Measurements from ENCODE around the gene HLF. TPM values are rescaled to one million over a fixed set of nuclear protein-coding genes. Genes with fewer than 3 reads are reported as not detected.
A peak's percentile ranks its signal among the peaks of the same experiment; 100 is the strongest.

HLF gene
- total RNA-seq, 1 experiment from 2014 or later, result 0.25 TPM

DNA sequence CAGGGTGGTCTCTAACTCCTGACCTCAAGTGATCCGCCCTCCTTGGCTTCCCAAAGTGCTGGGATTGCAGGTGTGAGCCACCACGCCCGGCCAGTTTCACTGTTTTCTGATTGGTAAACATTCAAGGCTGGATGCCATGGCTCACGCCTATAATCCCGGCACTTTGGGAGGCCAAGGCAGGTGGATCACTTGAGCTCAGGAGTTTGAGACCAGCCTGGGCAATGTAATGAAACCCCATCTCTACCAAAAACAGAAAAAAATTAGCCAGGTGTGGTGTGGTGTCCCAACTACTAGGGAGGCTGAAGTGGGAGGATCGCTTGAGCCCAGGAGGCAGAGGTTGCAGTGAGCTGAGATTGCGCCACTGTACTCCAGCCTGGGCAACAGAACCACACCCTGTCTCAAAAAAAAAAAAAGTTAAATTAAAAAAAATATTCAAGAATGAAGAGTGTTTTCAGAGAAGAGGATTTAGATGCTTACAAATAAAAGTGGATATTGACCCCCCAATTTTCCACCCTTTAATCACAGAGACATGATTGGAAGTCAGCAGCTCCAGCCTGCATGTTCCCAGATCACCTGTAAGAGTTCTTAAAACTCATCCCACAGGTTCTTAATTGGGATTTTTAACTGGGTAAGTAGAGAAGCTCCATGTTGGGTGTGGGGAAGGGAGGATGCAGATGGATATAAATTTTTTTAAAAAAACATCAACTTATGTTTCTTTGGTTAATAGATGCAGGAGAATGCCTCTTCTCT is 23.8 kb downstream of the HLF start:
- DNase-seq (ENCODE audit: extremely low read depth, low read depth), result no peak

DNA sequence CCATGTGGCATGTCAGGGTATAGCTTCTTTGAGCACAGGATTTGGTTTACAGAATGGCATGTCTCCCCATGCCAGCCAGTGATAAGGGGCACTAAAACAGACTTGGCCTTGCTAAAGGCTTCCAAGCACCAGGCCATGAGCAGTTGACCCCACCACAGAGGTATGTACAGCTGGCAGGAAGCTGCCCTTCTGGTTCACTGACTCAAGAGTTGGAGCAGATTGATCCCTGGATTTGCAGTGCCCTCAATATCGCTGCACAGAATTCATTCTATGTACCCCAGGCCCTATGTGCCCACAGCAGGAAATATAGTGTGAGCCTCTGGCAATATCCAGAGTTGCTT is 24.3 kb downstream of the HLF start:
- DNase-seq (ENCODE audit: extremely low read depth, low read depth), result no peak

DNA sequence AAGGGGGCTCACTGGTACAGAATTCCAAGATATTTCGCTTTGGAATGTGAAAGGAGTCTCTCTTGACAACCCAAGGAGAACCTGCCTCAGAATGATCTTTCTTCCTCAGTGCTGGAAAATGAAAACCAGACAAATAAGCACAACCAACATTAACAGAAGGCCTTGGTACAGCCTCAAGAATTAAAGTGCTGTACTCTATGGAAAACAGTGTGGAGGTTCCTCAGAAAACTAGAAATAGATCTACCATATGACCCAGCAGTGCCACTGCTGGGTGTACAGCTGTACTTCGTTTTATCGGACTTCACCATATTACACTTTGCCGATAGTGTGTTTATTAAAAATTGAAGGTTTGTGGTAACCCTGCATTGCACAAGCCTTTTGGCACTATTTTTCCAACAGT is 25.2 kb downstream of the HLF start:
- no peak for DNase-seq (ENCODE audit: extremely low read depth, low read depth)

DNA sequence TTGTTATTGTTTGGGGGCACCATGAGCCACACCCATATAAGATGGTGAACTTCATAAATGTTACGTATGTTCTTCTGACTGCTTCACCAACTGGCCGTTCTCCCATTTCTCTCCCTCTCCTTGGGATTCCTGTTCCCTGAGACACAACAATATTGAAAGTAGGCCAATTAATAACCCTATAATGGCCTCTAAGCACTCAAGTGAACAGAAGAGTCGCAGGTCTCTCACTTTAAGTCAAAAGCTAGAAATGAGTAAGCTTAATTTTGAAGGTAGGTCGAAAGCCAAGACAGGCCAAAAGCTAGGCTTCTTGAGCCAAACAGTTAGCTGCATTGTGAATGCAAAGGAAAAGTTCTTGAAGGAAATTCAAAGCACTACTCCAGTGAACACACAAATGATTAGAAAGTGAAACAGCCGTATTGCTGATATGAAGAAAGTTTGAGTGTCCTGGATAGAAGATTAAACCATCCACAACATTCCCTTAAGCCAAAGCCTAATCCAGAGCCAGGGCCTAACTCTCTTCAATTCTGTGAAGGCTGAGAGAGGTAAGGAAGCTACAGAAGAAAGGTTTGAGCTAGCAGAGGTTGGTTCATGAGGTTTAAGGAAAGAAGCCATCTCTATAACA is 25.8 kb downstream of the HLF start:
- no peak for DNase-seq (ENCODE audit: extremely low read depth, low read depth)

DNA sequence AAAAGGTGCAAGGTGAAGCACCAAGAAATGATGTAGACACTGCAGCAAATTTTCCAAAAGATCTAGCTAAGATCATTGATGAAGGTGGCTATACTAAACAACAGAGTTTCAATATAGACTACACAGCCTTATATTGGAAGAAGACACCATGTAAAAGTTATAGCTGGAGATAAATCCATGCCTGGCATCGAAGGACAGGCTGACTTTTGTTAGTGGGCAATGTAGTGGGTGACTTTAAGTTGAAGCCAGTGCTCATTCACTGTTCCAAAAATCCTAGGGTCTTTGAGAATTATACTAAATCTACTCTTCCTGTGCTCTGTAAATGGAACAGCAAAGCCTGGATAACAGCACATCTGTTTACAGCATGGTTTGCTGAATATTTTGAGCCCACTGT is 26.4 kb downstream of the HLF start:
- no peak for DNase-seq (ENCODE audit: extremely low read depth, low read depth)

DNA sequence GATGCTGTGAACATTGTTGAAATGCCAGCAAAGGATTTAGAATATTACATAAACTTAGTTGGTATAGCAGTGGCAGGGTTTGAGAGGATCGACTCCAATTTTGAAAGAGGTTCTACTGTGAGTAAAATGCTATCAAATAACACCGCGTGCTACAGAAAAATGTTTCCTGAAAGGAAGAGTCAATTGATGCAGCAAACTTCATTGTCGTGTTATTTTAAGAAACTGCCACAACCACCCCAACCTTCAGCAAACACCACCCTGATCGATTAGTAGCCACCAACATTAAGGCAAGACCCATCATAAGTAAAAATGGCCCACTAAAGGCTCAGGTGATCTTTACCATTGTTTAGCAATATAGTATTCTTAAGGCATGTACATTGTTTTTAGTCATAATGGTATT is 27.3 kb downstream of the HLF start:
- DNase-seq (ENCODE audit: extremely low read depth, low read depth), result no peak

DNA sequence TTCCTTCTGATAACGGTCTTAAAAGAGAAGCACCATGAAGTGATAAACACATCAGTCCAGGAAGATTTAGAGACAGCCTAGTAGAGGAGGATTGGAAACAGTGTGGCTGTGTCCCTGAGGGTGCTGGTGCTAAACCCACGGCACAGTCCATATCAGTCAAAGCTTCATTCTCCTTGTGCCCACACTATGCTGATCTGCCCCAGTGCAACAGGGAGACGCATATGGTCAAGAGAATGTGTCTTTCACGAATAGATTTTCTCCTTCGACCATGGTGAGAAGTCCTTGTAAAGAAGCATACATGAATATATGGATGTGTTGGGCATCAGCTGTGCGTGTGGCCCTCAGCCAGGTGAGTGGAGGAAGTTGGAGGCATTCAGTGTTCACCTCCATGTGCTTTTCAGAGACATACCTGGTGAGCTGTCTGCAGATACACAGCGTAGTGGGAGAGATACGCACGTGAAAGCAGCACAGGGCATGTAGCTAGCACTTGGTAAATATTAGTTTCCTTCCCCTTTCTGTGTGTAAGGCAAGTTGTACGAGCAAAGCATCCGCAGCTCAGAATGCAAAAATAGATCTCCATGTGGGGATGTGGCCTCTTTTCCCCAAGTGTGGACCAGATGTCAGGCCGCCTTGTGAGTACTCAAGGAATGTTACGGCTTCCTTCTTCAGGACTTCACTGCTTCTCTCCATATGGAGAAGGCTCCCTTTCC is 29.4 kb downstream of the HLF start:
- no peak for DNase-seq (ENCODE audit: extremely low read depth, low read depth)

DNA sequence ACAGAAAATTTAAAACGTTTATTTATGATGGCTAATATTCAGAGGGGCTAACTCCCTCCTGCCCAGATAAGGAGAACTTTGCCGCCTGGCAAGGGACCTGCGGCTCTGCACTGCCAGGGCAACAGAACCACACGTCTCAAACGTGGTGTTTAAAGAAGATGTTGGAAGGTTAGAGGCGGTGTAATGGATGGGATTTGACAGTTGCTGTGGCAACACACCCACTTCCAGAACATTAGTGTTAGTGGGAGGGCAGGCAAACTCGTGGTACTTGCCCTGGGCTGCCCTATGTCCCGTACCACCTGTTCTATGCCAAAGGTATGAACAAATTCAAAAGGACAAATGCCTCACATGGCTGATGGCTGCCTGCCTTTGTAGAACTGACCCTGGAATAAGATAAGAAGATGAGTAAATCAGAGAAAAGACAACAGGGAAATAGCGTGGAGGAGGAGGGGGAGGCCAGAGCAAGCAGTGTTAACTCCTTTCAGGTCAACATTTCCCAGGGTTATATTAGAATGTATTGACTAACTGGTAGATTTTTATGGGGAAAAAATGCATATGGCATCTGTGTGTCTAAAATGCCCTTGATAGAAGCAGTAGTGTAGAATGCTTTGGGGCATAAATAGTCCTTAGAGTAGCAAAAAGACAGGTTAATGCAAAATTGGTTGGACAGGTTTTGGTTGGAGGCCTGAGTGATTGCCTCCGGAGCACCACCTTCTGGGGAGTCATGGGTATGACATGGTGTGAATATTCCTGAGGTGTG is 30.8 kb downstream of the HLF start:
- peak; percentile 56 for DNase-seq (ENCODE audit: extremely low read depth, low read depth)

DNA sequence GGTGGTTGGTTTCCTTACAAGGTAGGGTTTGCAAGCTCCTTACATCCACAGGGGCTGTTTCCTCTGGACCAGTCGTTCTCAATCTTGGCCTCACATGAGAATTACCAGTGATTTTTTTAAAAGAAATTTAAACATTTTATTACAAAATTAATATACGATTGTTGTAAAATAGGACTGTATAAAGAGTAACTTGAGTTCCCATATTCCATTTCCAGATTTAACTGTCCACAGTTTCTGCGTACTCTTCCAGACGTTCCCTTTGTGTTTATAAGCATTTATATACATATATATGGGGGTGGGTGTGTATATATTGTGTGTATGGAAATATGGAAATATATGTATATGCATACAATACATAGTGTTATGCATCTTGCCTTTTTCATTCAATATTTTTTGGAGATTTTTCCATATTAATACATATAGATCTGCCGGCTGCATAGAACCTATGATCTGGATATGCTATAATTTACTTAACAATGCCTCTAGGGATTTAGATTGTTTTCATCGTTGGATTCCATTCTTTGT is 31.5 kb downstream of the HLF start:
- no peak for DNase-seq (ENCODE audit: extremely low read depth, low read depth)

DNA sequence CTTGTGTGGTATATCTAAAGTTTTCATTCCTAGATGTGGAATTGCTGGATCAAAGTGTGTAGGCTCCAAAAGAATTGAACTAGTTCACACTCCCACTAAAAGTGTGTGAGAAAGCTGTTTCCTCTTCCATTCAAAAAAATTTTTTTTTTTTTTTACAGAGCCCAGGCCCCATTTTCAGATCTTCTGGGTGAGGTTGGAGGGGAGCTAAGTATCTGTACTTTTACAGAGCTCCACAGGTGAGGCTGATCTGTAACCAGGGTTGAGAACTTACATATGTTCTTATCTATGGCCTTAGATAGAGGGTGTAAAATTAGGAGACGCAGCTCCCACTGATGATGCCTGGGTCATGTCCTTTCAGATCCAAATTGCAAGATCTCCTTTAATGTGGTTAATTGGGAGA is 31.9 kb downstream of the HLF start:
- DNase-seq (ENCODE audit: extremely low read depth, low read depth), result no peak

DNA sequence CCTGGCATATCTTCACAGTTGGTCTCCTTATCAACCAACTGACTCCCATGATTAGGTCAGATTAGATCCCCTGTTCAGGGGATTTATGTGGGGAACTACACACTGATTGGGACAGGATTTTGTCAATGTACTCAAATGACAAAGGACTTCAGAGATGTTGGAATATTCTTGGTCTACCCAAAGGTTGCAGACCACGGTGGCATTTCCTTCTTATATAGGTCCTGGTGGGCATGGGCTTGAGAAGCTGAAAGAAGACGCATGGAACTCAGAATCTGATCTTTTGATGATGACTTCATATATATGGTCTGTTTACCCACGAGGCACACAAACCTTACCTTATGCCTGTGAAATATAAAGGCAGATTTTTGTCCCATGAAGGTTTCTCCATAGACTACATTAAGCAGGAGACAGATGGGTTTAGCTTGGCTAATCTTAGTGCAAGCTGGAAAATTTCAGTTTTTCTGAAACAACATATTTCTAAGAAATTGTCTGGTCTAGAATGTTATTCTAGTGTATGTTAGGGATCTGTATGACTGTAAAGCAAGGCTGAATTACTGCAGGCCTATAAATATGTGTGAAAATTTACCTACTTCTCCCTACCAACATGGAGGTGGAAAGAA is 33.5 kb downstream of the HLF start:
- DNase-seq (ENCODE audit: extremely low read depth, low read depth), result no peak

DNA sequence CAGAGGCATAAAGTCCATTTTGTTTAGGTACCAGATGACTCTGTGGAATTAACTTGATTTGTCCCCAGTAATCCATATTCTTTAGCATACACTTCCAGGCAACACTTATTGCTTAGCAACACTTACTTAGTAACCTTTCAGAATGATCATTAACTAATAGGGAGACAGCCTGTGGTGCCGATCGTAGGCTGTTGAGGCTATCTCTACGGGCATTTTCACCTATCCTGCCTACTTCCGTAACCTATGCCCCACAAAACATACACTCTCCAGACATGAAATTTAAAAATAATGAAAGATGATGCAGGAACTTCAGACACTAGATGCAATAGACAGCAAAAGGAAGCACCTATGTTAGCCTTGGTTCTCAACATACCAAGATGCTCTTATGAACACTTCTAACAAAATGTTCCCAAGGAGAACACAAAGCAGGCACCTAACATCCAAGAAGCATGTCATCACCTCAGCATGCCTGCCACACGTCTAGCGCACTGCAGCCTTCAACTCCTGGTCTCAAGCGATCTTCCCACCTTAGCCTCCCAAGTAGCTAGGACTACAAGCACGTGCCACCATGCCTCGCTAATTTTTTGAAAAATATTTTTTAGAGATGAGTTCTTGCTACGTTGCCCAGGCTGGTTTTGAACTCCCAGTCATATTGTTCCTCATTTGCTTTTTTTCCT is 34.5 kb downstream of the HLF start:
- DNase-seq (ENCODE audit: extremely low read depth, low read depth), result no peak

DNA sequence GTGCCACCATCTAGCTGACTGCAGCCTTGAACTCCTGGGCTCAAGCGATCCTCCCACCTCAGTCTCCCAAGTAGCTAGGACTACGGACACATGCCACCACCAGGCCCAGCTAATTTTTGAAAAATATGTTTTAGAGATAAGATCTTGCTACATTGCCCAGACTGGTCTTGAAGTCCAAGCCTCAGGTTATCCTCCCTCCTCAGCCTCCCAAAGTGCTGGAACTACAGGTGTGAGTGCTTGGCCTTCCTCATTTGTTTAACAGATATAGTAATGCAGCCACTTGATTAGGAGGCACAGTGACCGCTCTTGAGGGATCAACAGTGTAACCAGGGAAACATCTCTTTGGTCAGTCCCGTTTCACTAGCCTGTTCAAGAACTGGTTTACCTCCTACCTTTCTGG is 35.1 kb downstream of the HLF start:
- DNase-seq (ENCODE audit: extremely low read depth, low read depth), result no peak

DNA sequence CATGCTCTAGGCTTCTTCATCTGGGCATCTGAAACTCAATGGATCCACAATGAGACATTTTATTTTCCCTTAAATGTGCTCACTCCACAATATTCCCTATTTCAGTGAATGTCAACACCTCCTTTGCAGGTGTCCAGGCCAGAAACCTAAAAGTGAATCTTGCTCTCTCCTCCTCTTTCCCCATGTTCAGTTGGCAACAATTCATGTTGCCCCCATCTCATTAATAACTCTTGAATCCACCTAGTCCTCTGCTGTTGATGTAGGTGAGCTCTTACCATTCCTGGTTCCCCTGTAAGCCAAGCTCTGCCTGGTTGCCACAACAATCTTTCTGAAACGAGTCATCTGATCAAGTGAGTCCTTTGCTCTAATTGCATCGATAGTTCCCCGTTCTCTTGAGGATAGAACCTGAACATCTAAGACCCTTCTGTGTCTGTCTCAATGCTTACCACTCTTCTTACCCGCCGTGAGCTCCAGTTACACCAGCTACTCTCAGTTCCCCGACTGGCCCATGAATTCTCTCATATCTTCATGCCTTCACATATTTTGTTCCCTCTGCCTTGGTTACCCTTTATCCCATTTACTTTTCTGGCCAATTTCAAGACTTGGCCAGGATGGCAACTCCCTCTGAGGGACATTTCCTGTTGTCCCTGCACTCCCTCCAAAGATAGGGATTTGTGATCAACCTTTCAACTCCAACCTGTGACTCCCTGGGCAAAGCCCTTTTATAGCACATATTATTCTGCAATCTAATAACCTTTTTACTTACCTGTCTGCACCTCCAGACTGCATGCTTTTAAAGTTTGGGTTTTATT is 35.9 kb downstream of the HLF start:
- no peak for DNase-seq (ENCODE audit: extremely low read depth, low read depth)

DNA sequence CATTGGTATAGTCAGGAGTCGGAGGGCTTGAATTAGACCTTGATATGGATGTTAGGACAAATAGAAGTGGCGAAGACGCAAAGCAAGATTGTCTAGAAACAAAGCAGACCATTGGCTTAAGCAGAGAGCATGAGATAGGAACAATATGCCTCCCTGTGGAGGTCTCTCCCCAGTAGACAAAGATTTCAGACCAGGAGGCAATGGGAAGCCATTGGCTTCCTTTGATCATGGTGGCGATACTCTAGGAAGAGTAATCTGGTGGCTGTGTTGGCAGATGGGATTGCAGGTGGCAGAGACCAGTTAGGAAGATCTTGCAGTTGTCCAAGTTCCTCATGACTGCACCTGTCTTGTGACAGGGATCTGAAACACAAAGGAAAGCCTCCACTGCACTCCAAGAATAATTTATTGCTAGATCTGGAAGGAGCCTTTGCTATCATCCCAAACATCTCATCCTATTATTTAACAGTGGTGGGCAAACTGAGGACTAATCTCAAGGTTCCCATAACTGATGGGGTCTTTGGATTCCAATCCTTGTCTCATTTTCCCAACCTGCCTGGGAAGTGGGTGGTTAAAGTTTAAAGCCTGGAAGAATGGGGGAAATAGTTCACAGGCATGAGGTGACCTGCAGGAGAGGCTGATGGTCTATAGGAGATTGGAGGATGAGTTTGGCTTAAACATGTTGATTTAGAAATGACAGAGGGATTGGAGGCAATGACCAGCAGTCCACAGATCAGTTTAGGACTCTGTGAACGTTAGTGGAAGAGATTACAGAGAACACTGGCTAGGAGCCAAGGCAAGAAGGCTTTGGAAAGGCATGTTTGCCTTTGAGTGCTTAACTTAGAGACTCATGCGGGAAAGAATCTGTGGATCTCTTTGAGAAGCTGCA is 37.0 kb downstream of the HLF start:
- no peak for DNase-seq (ENCODE audit: extremely low read depth, low read depth)

DNA sequence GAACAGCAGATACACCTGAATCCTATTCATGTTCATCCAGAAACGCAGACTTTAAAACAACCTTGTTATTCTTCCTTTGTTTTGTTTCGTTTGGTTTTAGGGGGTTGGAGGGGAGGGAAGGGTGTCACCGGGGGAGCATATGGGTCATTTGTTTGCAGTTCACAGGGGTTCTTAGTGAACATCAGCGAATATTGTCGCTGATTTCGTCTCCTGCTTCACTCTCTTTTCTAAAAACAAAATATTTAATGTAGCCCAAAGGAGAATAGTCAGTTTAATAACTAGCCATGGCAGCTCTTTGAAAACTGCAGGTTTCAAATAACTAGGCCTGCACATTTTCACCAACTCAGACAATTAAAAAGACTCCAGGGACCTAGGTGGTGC is 37.6 kb downstream of the HLF start:
- no peak for DNase-seq (ENCODE audit: extremely low read depth, low read depth)

DNA sequence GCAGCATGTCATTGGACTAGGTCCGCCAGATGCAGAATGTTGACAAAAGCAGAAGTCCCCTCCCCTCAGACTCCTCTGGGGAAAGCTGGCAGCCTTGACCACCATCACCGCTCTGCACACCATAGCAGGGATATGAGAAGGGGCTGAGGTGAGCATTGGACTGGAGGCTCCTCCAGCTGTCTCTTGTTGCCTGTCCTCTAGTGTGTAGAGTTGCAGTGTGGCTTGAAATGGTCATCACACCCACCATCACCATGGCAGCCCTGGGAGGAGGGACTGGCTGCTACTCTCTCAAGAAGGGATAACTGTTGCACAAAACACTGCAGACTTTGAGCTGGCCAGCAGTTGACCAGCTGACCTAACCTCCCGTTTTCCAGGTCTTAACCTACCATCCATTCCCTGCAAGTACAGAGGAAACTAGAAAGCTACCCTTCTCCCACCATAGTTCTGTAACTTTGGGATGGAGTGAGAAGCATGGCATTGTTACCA is 38.3 kb downstream of the HLF start:
- DNase-seq (ENCODE audit: extremely low read depth, low read depth), result no peak

DNA sequence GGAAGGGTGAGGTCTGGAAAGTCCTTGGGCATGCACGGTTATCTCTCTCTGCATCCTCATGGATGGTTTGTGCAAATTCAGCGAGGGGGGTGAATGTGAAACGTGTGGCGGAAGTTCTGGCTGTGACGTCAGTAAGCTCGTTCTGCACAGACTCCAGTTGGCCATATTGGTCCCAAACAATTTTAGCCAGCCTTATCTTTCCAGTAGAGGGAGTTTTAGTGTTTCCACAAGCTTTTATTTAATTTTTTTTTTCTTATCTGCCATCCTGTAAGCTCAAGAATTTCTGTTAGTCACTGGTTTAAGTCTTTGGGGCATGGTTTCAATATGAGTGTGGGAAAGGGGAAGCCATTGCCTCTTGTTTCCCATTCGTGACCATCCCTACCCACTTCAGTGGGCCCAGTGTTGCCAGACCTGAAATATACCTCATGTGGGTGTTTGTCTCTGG is 39.0 kb downstream of the HLF start:
- DNase-seq (ENCODE audit: extremely low read depth, low read depth), result no peak
